HepG2 (cell line): ENCODE measurements around the gene ENTPD6. TPM values are rescaled to one million over a fixed set of nuclear protein-coding genes. Genes with fewer than 3 reads are reported as not detected.

Source experiments
- ATAC-seq: fragments of 200-7000 bp; cut with Tn5 transposase; 3 replicates; pipeline ENCODE4 v1.9.1; 2020; ENCODE audit warnings: mild to moderate bottlenecking, moderate library complexity
- BruUV-seq: library from RNA; stranded (reverse); fragments of 400-500 nt; replicated peaks from 2 replicates; lab custom pipeline; 2021; lab: Mats Ljungman, UMichigan
- CTCF ChIA-PET: fragments of 300-600 bp; formaldehyde crosslinking; extraction: SDS; loops from one replicate; lab custom pipeline; 2021; ENCODE audit warnings: low total read pairs, inconsistent platforms, low intra/inter-chr PET ratio; lab: Yijun Ruan, JAX
- POLR2A ChIA-PET: fragments of 350-600 bp; sonication (Branson Sonifier 250); formaldehyde crosslinking; loops from one replicate; lab custom pipeline; 2020; ENCODE audit warnings: antibody characterized with exemption, inconsistent platforms; lab: Yijun Ruan, JAX
- DNase-seq: peaks from one replicate; pipeline ENCODE4 v3.0.0-alpha.2; 2015; ENCODE audit warnings: low spot score
- FAIRE-seq: peaks from 3 replicates; lab custom pipeline; 2011; peaks lifted over from hg19 to GRCh38; lab: Jason Lieb, UNC
- H2AFZ ChIP-seq: one replicate; pipeline ENCODE4 v1.6.1; 2011; ENCODE audit warnings: low read length, inconsistent platforms
- H3K27ac ChIP-seq: fragments of 300-600 bp; 3 replicates; pipeline ENCODE4 v1.8.0; 2011; ENCODE audit warnings: mixed run types, mild to moderate bottlenecking, mixed read lengths, low read length, inconsistent platforms; ENCODE audit not compliant: insufficient read depth; ENCODE audit errors: extremely low read length
- H3K27me3 ChIP-seq, 2 experiments: fragments of 200-600 bp in 1 of 2; 2 replicates in 1 of 2; 3 replicates in 1 of 2; pipeline versions ENCODE4 v1.6.0 to v1.8.0; 2011; ENCODE audit warnings: low read length in 2 of 2, mild to moderate bottlenecking in 2 of 2, moderate library complexity in 2 of 2, inconsistent platforms in 1 of 2; ENCODE audit not compliant: insufficient read depth in 2 of 2, control insufficient read depth in 1 of 2
- H3K36me3 ChIP-seq, 2 experiments: fragments of 200-600 bp in 1 of 2; replicated peaks in 1 of 2; 2 replicates in 1 of 2; 3 replicates in 1 of 2; pipeline versions ENCODE4 v1.5.1 to v1.8.0; 2011; ENCODE audit warnings: low read length in 2 of 2, inconsistent platforms in 1 of 2; ENCODE audit not compliant: insufficient read depth in 2 of 2, control insufficient read depth in 1 of 2
- H3K4me1 ChIP-seq: 2 replicates; pipeline ENCODE4 v1.5.1; 2012; ENCODE audit warnings: low read length, inconsistent platforms; ENCODE audit not compliant: insufficient read depth
- H3K4me2 ChIP-seq: 2 replicates; pipeline ENCODE4 v1.6.0; 2011; ENCODE audit warnings: low read depth, low read length, inconsistent platforms
- H3K4me3 ChIP-seq, 3 experiments: fragments of 200-600 bp in 1 of 3; sonication (generic), shearing (Covaris generic) in 1 of 3; replicated peaks in 1 of 3; 2 replicates each; pipeline ENCODE4 v1.5.1; 2011 to 2016; ENCODE audit warnings: low read length in 3 of 3, inconsistent platforms in 2 of 3, low read depth in 2 of 3, mild to moderate bottlenecking in 2 of 3, control low read depth in 1 of 3, mixed read lengths in 1 of 3; ENCODE audit not compliant: insufficient read depth in 1 of 3
- H3K79me2 ChIP-seq: one replicate; pipeline ENCODE4 v1.6.1; 2011; ENCODE audit warnings: low read length, inconsistent platforms; ENCODE audit not compliant: insufficient read depth
- H3K9ac ChIP-seq: 2 replicates; pipeline ENCODE4 v1.6.0; 2011; ENCODE audit warnings: mild to moderate bottlenecking, low read depth, low read length, inconsistent platforms; ENCODE audit not compliant: insufficient read depth
- H3K9me3 ChIP-seq: 2 replicates; pipeline ENCODE4 v1.5.1; 2012; ENCODE audit warnings: mild to moderate bottlenecking, low read length
- H4K20me1 ChIP-seq: 2 replicates; pipeline ENCODE4 v1.6.0; 2011; ENCODE audit warnings: inconsistent platforms, mild to moderate bottlenecking, low read length, moderate library complexity; ENCODE audit not compliant: insufficient read depth
- ARID3A ChIP-seq: IDR thresholded peaks from 2 replicates; pipeline ENCODE4 v1.6.1; 2012; ENCODE audit warnings: low read depth, low read length, improper control_type of control experiment
- CENPT ChIP-seq: sonication (generic); formaldehyde crosslinking; IDR thresholded peaks from 2 replicates; pipeline ENCODE4 v1.8.0; 2022; ENCODE audit warnings: low read depth, mild to moderate bottlenecking, moderate library complexity, missing genetic modification reagents
- DNMT3B ChIP-seq: conservative IDR thresholded peaks from 2 replicates; pipeline ENCODE4 v1.6.1; 2016; ENCODE audit warnings: missing biosample characterization, control low read depth
- ETV6 ChIP-seq: sonication (generic); formaldehyde crosslinking; conservative IDR thresholded peaks from 2 replicates; pipeline ENCODE4 v1.4.0; 2020; ENCODE audit warnings: missing genetic modification reagents
- GMEB2 ChIP-seq: IDR thresholded peaks from 2 replicates; pipeline ENCODE4 v1.6.1; 2016; ENCODE audit warnings: missing biosample characterization, missing genetic modification reagents, low read depth
- HINFP ChIP-seq: sonication (generic); formaldehyde crosslinking; IDR thresholded peaks from 2 replicates; pipeline ENCODE4 v1.4.0; 2020; ENCODE audit warnings: low read depth, mild to moderate bottlenecking, missing genetic modification reagents
- HMGA1 ChIP-seq: sonication (generic); formaldehyde crosslinking; conservative IDR thresholded peaks from 2 replicates; pipeline ENCODE4 v1.4.0; 2020; ENCODE audit warnings: missing genetic modification reagents
- KDM4B ChIP-seq: sonication (generic); formaldehyde crosslinking; IDR thresholded peaks from 2 replicates; pipeline ENCODE4 v1.4.0; 2020; ENCODE audit warnings: missing genetic modification reagents
- NFYB ChIP-seq: sonication (generic); formaldehyde crosslinking; IDR thresholded peaks from 2 replicates; pipeline ENCODE4 v1.4.0; 2020; ENCODE audit warnings: missing genetic modification reagents
- NONO ChIP-seq, 2 experiments: fragments of 450-650 bp in 1 of 2; sonication (generic) in 1 of 2; formaldehyde crosslinking in 1 of 2; IDR thresholded peaks in 1 of 2; conservative IDR thresholded peaks in 1 of 2; 2 replicates each; pipeline versions ENCODE4 v1.6.1 to v1.8.0; 2017 to 2022; ENCODE audit warnings: mild to moderate bottlenecking in 1 of 2, missing genetic modification reagents in 1 of 2, moderate library complexity in 1 of 2
- NR1H2 ChIP-seq: sonication (generic); formaldehyde crosslinking; IDR thresholded peaks from 2 replicates; pipeline ENCODE4 v1.8.1; 2022; ENCODE audit warnings: low read depth, missing genetic modification reagents, borderline replicate concordance
- TGIF2 ChIP-seq: IDR thresholded peaks from 2 replicates; pipeline ENCODE4 v1.6.1; 2016; ENCODE audit warnings: control low read depth, missing compliant biosample characterization
- TP53 ChIP-seq: sonication (generic); formaldehyde crosslinking; conservative IDR thresholded peaks from 2 replicates; pipeline ENCODE4 v1.4.0; 2020; ENCODE audit warnings: missing genetic modification reagents
- ZNF274 ChIP-seq: sonication (generic); formaldehyde crosslinking; IDR thresholded peaks from 2 replicates; pipeline ENCODE4 v1.5.1; 2020; ENCODE audit warnings: mild to moderate bottlenecking, missing genetic modification reagents
- ZNF501 ChIP-seq: sonication (generic); formaldehyde crosslinking; IDR thresholded peaks from 2 replicates; pipeline ENCODE4 v1.5.1; 2020; ENCODE audit warnings: mild to moderate bottlenecking, moderate library complexity, missing genetic modification reagents
- ZNF543 ChIP-seq: sonication (generic); formaldehyde crosslinking; IDR thresholded peaks from 2 replicates; pipeline ENCODE4 v1.4.0; 2020; ENCODE audit warnings: mild to moderate bottlenecking, missing genetic modification reagents
- ZNF577 ChIP-seq: sonication (generic); formaldehyde crosslinking; IDR thresholded peaks from 2 replicates; pipeline ENCODE4 v1.4.0; 2020; ENCODE audit warnings: mild to moderate bottlenecking, low read depth, missing genetic modification reagents, borderline replicate concordance
- ZNF605 ChIP-seq: sonication (generic); formaldehyde crosslinking; IDR thresholded peaks from 2 replicates; pipeline ENCODE4 v1.8.0; 2022; ENCODE audit warnings: mild to moderate bottlenecking, missing genetic modification reagents
- ZNF672 ChIP-seq: sonication (generic); formaldehyde crosslinking; IDR thresholded peaks from 2 replicates; pipeline ENCODE4 v1.8.1; 2022; ENCODE audit warnings: missing genetic modification reagents
- ZNF776 ChIP-seq: sonication (generic); formaldehyde crosslinking; IDR thresholded peaks from 2 replicates; pipeline ENCODE4 v1.4.0; 2020; ENCODE audit warnings: mild to moderate bottlenecking, missing genetic modification reagents
- WGBS: methylation state at CpG from one replicate; pipeline ENCODE4 v1.1.6; 2017; ENCODE audit warnings: low lambda C conversion rate; 5-methylcytosine and 5-hydroxymethylcytosine counted together
- in situ Hi-C: cut with HindIII; loops from 2 replicates; pipeline ENCODE4 v1.10.0; 2017; ENCODE audit warnings: low pct_unique_long_range_greater_than_20kb; ENCODE audit not compliant: extremely low pct_ligation_motif_present
- intact Hi-C: fragments of 100-400 bp; cut with micrococcal nuclease; formaldehyde crosslinking; loops from one replicate; pipeline ENCODE4 v1.10.0; 2022; ENCODE audit not compliant: unreplicated experiment
- polyA plus RNA-seq, 8 experiments: library from polyadenylated mRNA; depleted of rRNA in 3 of 8; stranded (reverse) in 7 of 8; unstranded in 1 of 8; fragments of >200 nt; fragmentation: Illumina TruSeq in 4 of 8; extraction: Trizol in 4 of 8; gene quantifications; 2 replicates each; pipeline versions ENCODE4 v1.2.1 to v1.2.3, GENCODE V29; 2011 to 2016; ENCODE audit warnings: low read depth in 4 of 8, missing spikeins in 1 of 8, mixed read lengths in 1 of 8; ENCODE audit not compliant: insufficient read depth in 1 of 8
- total RNA-seq, 5 experiments: library from RNA; depleted of rRNA; stranded (reverse); fragments of >200 nt; fragmentation: Illumina TruSeq; extraction: Trizol; gene quantifications; 2 replicates each; pipeline ENCODE4 v1.2.3, GENCODE V29; 2016; ENCODE audit warnings: low read depth in 1 of 5

The ENTPD6 gene
- total and polyA plus RNA-seq, 2 of the 13 experiments (the other 11 are each of a cell fraction or from before 2014, with no cell fraction given) = 164 to 172 TPM

GRCh38 chr20:25221592-25222460 lies 26.3 kb downstream of the ENTPD6 start:
- POLR2A ChIA-PET = interaction anchor here (2.2 to 6.5 kb wide), 3 partner anchors 11 to 26 kb away, joined by 9 to 72 read pairs (median 15); partner anchors contain the start of genes ENTPD6 and PYGB
- BruUV-seq = no TSS peak
- TF ChIP-seq ZNF274 (no peak), ZNF605 (0 out of 2 replicates have a peak, but pooled peaks have one; percentile 26), NR1H2 (CRISPR knock-in tag) (no peak), CENPT (CRISPR knock-in tag) (no peak), TP53 (CRISPR knock-in tag) (no peak), ZNF672 (CRISPR knock-in tag) (no peak), NONO (IDR thresholded peaks at IDR 0.05) (no peak), NONO (CRISPR knock-in tag; conservative IDR thresholded peaks at IDR 0.05) (0 out of 2 replicates have a peak, but pooled peaks have one; percentile 4), ARID3A (no peak), DNMT3B (CRISPR knock-in tag) (no peak), TGIF2 (CRISPR knock-in tag) (no peak), ZNF543 (CRISPR knock-in tag) (no peak), NFYB (CRISPR knock-in tag) (no peak), KDM4B (CRISPR knock-in tag) (no peak), HINFP (CRISPR knock-in tag) (0 out of 2 replicates have a peak, but pooled peaks have one; percentile 14), HMGA1 (CRISPR knock-in tag) (no peak), ZNF577 (CRISPR knock-in tag) (no peak), ETV6 (no peak), GMEB2 (CRISPR knock-in tag) (no peak), ZNF776 (CRISPR knock-in tag) (0 out of 2 replicates have a peak, but pooled peaks have one; percentile 14), ZNF501 (CRISPR knock-in tag) (0 out of 2 replicates have a peak, but pooled peaks have one; percentile 34)

More at GRCh38 chr20:25221592-25222460, 26.3 kb downstream of the ENTPD6 start:
- H4K20me1 ChIP-seq = no peaks in the 10 kb centered on the region
- FAIRE-seq = no peak
- peaks cover 37% of the 10 kb centered on the region for H3K4me1 ChIP-seq
- ATAC-seq = no peak
- no peaks in the 10 kb centered on the region for H3K9me3 ChIP-seq
- H3K9ac ChIP-seq = no peak overlapping the region
- H3K27me3 ChIP-seq = no peaks in the 10 kb centered on the region
- in situ Hi-C loops = no loop called here
- no peak overlapping the region for H3K4me3 ChIP-seq
- intact Hi-C loops = loop anchor here (2.0 kb wide), 1 partner anchor 27 kb away; the partner anchor contains the start of gene ENTPD6
- H3K36me3 ChIP-seq = peaks cover 21 to 40% of the 10 kb centered on the region in 2 experiments
- no peak for DNase-seq
- H2AFZ ChIP-seq = no peak overlapping the region
- 90% methylated on average over 29 of the region's 29 CpGs for WGBS
- H3K4me2 ChIP-seq = no peak overlapping the region
- CTCF ChIA-PET = no interaction called here
- H3K79me2 ChIP-seq = no peaks in the 10 kb centered on the region
- no peak overlapping the region for H3K27ac ChIP-seq
